SK-N-SH (cell line): ENCODE data around the gene CHD8.

Experiments
- CHD2 ChIP-seq: fragments of 150-350 bp; IDR thresholded peaks from 2 replicates; pipeline ENCODE4 v1.6.1; 2018; ENCODE audit warnings: low read length; ENCODE audit not compliant: partially characterized antibody
- CTCF ChIP-seq: fragments of 200-600 bp; sonication (generic); IDR thresholded peaks from 2 replicates; pipeline ENCODE4 v1.6.1; 2017; ENCODE audit warnings: antibody characterized with exemption, mild to moderate bottlenecking, moderate library complexity
- EP300 ChIP-seq, 2 experiments: IDR thresholded peaks; 2 replicates each; pipeline versions ENCODE4 v1.4.0 to v1.6.1; 2012; ENCODE audit warnings: borderline replicate concordance in 1 of 2, low read depth in 1 of 2, low read length in 1 of 2
- EZH2phosphoT487 ChIP-seq: fragments of 200-600 bp; sonication (generic); IDR thresholded peaks from 2 replicates; pipeline ENCODE4 v1.6.1; 2017; ENCODE audit warnings: low read depth, mixed run types, mild to moderate bottlenecking, antibody characterized with exemption, moderate library complexity, borderline replicate concordance
- FOXM1 ChIP-seq: IDR thresholded peaks from 2 replicates; pipeline ENCODE4 v1.4.0; 2012; ENCODE audit warnings: low read depth, mild to moderate bottlenecking
- NFIC ChIP-seq: IDR thresholded peaks from 2 replicates; pipeline ENCODE4 v1.4.0; 2012; ENCODE audit warnings: borderline replicate concordance
- POLR2AphosphoS5 ChIP-seq: IDR thresholded peaks from 2 replicates; pipeline ENCODE4 v1.6.1; 2012; ENCODE audit warnings: low read depth, low read length
- RFX5 ChIP-seq: IDR thresholded peaks from 2 replicates; pipeline ENCODE4 v1.6.1; 2012; ENCODE audit warnings: mild to moderate bottlenecking, improper control_type of control experiment, low read length
- RXRA ChIP-seq: IDR thresholded peaks from 2 replicates; pipeline ENCODE4 v1.4.0; 2012; ENCODE audit warnings: low read depth, mild to moderate bottlenecking, borderline replicate concordance
- SIN3A ChIP-seq: IDR thresholded peaks from 2 replicates; pipeline ENCODE4 v1.6.1; 2012; ENCODE audit warnings: low read depth, mild to moderate bottlenecking, low read length, moderate library complexity, borderline replicate concordance
- TAF1 ChIP-seq: IDR thresholded peaks from 2 replicates; pipeline ENCODE4 v1.6.1; 2012; ENCODE audit warnings: low read depth, mild to moderate bottlenecking, low read length, moderate library complexity, borderline replicate concordance
- TEAD4 ChIP-seq: IDR thresholded peaks from 2 replicates; pipeline ENCODE4 v1.4.0; 2012; ENCODE audit warnings: mild to moderate bottlenecking, borderline replicate concordance; ENCODE audit not compliant: insufficient read depth
- YY1 ChIP-seq: IDR thresholded peaks from 2 replicates; pipeline ENCODE4 v1.4.0; 2012; ENCODE audit warnings: low read depth, mild to moderate bottlenecking
- TF ChIP-seq, protein P1 (sequence below): fragments of 150-350 bp; IDR thresholded peaks from 2 replicates; pipeline ENCODE4 v1.6.1; 2017; ENCODE audit warnings: antibody characterized with exemption, low read length, low read depth, borderline replicate concordance

DNA sequence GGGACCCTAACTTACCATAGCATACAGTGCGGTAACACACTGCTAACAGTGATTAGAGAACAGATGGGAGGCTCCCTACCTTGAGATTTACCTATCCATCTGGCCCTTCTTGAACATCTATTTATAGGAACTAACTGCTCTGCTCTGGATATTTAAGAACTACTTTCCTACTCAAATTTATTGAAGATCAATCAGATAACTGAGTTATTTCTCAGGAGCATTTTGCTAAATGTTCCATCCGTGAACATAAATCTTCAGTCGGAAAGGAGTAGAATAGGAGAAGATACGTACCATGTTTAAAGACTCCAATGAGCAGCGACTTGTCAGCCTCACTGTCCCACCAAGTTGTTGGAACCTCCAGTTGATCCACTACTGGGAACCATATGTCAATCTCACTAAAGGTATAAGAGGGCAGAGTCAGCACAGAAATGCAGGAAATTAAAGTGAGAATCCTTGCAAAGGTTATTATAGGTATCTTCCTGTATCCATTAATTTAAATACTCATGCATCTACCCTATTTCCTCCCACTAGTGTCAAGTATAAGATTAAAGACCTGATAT, 56.5 kb downstream of the CHD8 start:
- no peak for TF ChIP-seq CTCF
- TF ChIP-seq EZH2phosphoT487: no peak
- TF ChIP-seq RFX5: no peak
- TF ChIP-seq RXRA: no peak
- TF ChIP-seq YY1: no peak
- no peak for TF ChIP-seq CHD2
- no peak for TF ChIP-seq EP300 (IDR thresholded peaks at IDR 0.05; ENCODE audit: borderline replicate concordance in 1 of 2, low read depth in 1 of 2, low read length in 1 of 2)
- TF ChIP-seq POLR2AphosphoS5: no peak
- no peak for TF ChIP-seq SIN3A
- TF ChIP-seq FOXM1: no peak
- TF ChIP-seq, protein P1, sequence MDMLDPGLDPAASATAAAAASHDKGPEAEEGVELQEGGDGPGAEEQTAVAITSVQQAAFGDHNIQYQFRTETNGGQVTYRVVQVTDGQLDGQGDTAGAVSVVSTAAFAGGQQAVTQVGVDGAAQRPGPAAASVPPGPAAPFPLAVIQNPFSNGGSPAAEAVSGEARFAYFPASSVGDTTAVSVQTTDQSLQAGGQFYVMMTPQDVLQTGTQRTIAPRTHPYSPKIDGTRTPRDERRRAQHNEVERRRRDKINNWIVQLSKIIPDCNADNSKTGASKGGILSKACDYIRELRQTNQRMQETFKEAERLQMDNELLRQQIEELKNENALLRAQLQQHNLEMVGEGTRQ: no peak
- no peak for TF ChIP-seq TEAD4
- TF ChIP-seq NFIC: no peak
- no peak for TF ChIP-seq TAF1
